ENCODE measurements around the gene IKBKG.
"Not testable (repeated sequence)": the region's sequence is repeated elsewhere in the genome, so short reads cannot be mapped to it uniquely, and the experiment has no call there.

IKBKG gene

GRCh38 chrX:154562295-154562694 lies 14.9 kb downstream of the IKBKG start:
- not testable (repeated sequence) for H3K27me3 Mint-ChIP-seq; H3K36me3 Mint-ChIP-seq (ENCODE audit: low read depth); H3K9me3 Mint-ChIP-seq; H3K27ac Mint-ChIP-seq; H3K4me3 Mint-ChIP-seq; ATAC-seq; H3K4me1 Mint-ChIP-seq; DNase-seq

- not testable (repeated sequence) for H3K4me3 Mint-ChIP-seq
Measured at GRCh38 chrX:154570361-154570760, 22.9 kb downstream of the IKBKG start.

GRCh38 chrX:154573061-154573460 lies 25.6 kb downstream of the IKBKG start:
- not testable (repeated sequence) for ATAC-seq; DNase-seq; H3K4me3 Mint-ChIP-seq; H3K27ac Mint-ChIP-seq; H3K36me3 Mint-ChIP-seq (ENCODE audit: low read depth); H3K27me3 Mint-ChIP-seq; H3K4me1 Mint-ChIP-seq; H3K9me3 Mint-ChIP-seq

More at GRCh38 chrX:154570361-154570760, 22.9 kb downstream of the IKBKG start:
- H3K27me3 Mint-ChIP-seq; H3K4me1 Mint-ChIP-seq; DNase-seq; H3K36me3 Mint-ChIP-seq (ENCODE audit: low read depth); ATAC-seq; H3K27ac Mint-ChIP-seq; H3K9me3 Mint-ChIP-seq: not testable (repeated sequence)

GRCh38 chrX:154575076-154575475 lies 27.7 kb downstream of the IKBKG start:
- ATAC-seq; H3K4me1 Mint-ChIP-seq; H3K27ac Mint-ChIP-seq; H3K36me3 Mint-ChIP-seq (ENCODE audit: low read depth); H3K27me3 Mint-ChIP-seq; H3K4me3 Mint-ChIP-seq; DNase-seq; H3K9me3 Mint-ChIP-seq: not testable (repeated sequence)

GRCh38 chrX:154582994-154583393 lies 35.6 kb downstream of the IKBKG start:
- H3K4me1 Mint-ChIP-seq; H3K9me3 Mint-ChIP-seq; H3K27me3 Mint-ChIP-seq; H3K4me3 Mint-ChIP-seq; ATAC-seq; H3K36me3 Mint-ChIP-seq (ENCODE audit: low read depth); DNase-seq; H3K27ac Mint-ChIP-seq: not testable (repeated sequence)

GRCh38 chrX:154584585-154585183 lies 37.3 kb downstream of the IKBKG start, which contains the start of gene CTAG1A:
Gene CTAG1A, plus strand, starts transcription at chrX:154585133. Its CDS starts 74 bp downstream, at chrX:154585207.
- not testable (repeated sequence) for H3K36me3 Mint-ChIP-seq (ENCODE audit: low read depth); H3K27ac Mint-ChIP-seq; ATAC-seq; H3K27me3 Mint-ChIP-seq; DNase-seq; H3K4me1 Mint-ChIP-seq; H3K9me3 Mint-ChIP-seq; H3K4me3 Mint-ChIP-seq

- H3K36me3 Mint-ChIP-seq (ENCODE audit: low read depth); ATAC-seq; DNase-seq; H3K27ac Mint-ChIP-seq; H3K4me3 Mint-ChIP-seq; H3K9me3 Mint-ChIP-seq; H3K27me3 Mint-ChIP-seq; H3K4me1 Mint-ChIP-seq: not testable (repeated sequence)
Measured at GRCh38 chrX:154590415-154590814, 43.0 kb downstream of the IKBKG start.

- DNase-seq, result no peak
- Mint-ChIP-seq H3K36me3 (ENCODE audit: low read depth) (no peaks in the 10 kb centered on the region), H3K9me3 (no peaks in the 10 kb centered on the region), H3K27ac (no peak overlapping the region), H3K4me3 (no peak overlapping the region), H3K4me1 (no peaks in the 10 kb centered on the region), H3K27me3 (no peaks in the 10 kb centered on the region)
- no peak for ATAC-seq
Measured at GRCh38 chrX:154592505-154592904, 45.1 kb downstream of the IKBKG start.

GRCh38 chrX:154593201-154593600 lies 45.8 kb downstream of the IKBKG start:
- no peak for DNase-seq
- no peak for ATAC-seq
- no peaks in the 10 kb centered on the region for H3K27me3 Mint-ChIP-seq
- no peaks in the 10 kb centered on the region for H3K4me1 Mint-ChIP-seq
- H3K9me3 Mint-ChIP-seq, result no peaks in the 10 kb centered on the region
- H3K36me3 Mint-ChIP-seq (ENCODE audit: low read depth), result no peaks in the 10 kb centered on the region
- no peak overlapping the region for H3K27ac Mint-ChIP-seq
- H3K4me3 Mint-ChIP-seq, result no peak overlapping the region

GRCh38 chrX:154594491-154594890 lies 47.1 kb downstream of the IKBKG start:
- DNase-seq (no peak), ATAC-seq (no peak)
- H3K4me1 Mint-ChIP-seq, result no peaks in the 10 kb centered on the region
- H3K9me3 Mint-ChIP-seq, result no peaks in the 10 kb centered on the region
- no peaks in the 10 kb centered on the region for H3K27me3 Mint-ChIP-seq
- H3K4me3 Mint-ChIP-seq, result no peak overlapping the region
- no peaks in the 10 kb centered on the region for H3K36me3 Mint-ChIP-seq (ENCODE audit: low read depth)
- no peak overlapping the region for H3K27ac Mint-ChIP-seq

- H3K4me3 Mint-ChIP-seq, result no peak overlapping the region
- no peaks in the 10 kb centered on the region for H3K27me3 Mint-ChIP-seq
- ATAC-seq, result no peak
Measured at GRCh38 chrX:154595559-154596249, 48.3 kb downstream of the IKBKG start.

GRCh38 chrX:154596290-154596929 lies 49.0 kb downstream of the IKBKG start:
- H3K27ac Mint-ChIP-seq, result no peak overlapping the region
- H3K4me3 Mint-ChIP-seq, result no peak overlapping the region
- H3K4me1 Mint-ChIP-seq, result peaks cover 3% of the 10 kb centered on the region
- no peak for DNase-seq
- ATAC-seq, result no peak
- H3K27me3 Mint-ChIP-seq, result no peaks in the 10 kb centered on the region
- no peaks in the 10 kb centered on the region for H3K9me3 Mint-ChIP-seq
- no peaks in the 10 kb centered on the region for H3K36me3 Mint-ChIP-seq (ENCODE audit: low read depth)

More at GRCh38 chrX:154595559-154596249, 48.3 kb downstream of the IKBKG start:
- H3K27ac Mint-ChIP-seq, result no peak overlapping the region
- no peaks in the 10 kb centered on the region for H3K36me3 Mint-ChIP-seq (ENCODE audit: low read depth)
- no peak for DNase-seq
- no peaks in the 10 kb centered on the region for H3K9me3 Mint-ChIP-seq
- peaks cover 3% of the 10 kb centered on the region for H3K4me1 Mint-ChIP-seq

- Mint-ChIP-seq H3K9me3 (no peaks in the 10 kb centered on the region), H3K27me3 (peaks cover 2% of the 10 kb centered on the region), H3K27ac (no peak overlapping the region), H3K4me1 (peaks cover 3% of the 10 kb centered on the region), H3K36me3 (ENCODE audit: low read depth) (no peaks in the 10 kb centered on the region), H3K4me3 (no peak overlapping the region)
- DNase-seq, result no peak
- ATAC-seq, result no peak
Measured at GRCh38 chrX:154597221-154597620, 49.8 kb downstream of the IKBKG start.

- H3K27ac Mint-ChIP-seq, result no peak overlapping the region
- no peaks in the 10 kb centered on the region for H3K9me3 Mint-ChIP-seq
- H3K36me3 Mint-ChIP-seq (ENCODE audit: low read depth), result no peaks in the 10 kb centered on the region
- peaks cover 3% of the 10 kb centered on the region for H3K4me1 Mint-ChIP-seq
- peaks cover 2% of the 10 kb centered on the region for H3K27me3 Mint-ChIP-seq
- no peak overlapping the region for H3K4me3 Mint-ChIP-seq
- no peak for DNase-seq
- ATAC-seq, result no peak
Measured at GRCh38 chrX:154598656-154599055, 51.2 kb downstream of the IKBKG start.

GRCh38 chrX:154599531-154599930 lies 52.1 kb downstream of the IKBKG start:
- Mint-ChIP-seq H3K27ac (no peak overlapping the region), H3K27me3 (peaks cover 2% of the 10 kb centered on the region), H3K9me3 (no peaks in the 10 kb centered on the region), H3K36me3 (ENCODE audit: low read depth) (no peaks in the 10 kb centered on the region), H3K4me1 (peaks cover 3% of the 10 kb centered on the region), H3K4me3 (no peak overlapping the region)
- DNase-seq, result no peak
- no peak for ATAC-seq
